ENCODE results near the gene BTF3. TPM values are rescaled to one million over a fixed set of nuclear protein-coding genes. Genes with fewer than 3 reads are reported as not detected.
"Not testable (repeated sequence)": the region's sequence is repeated elsewhere in the genome, so short reads cannot be mapped to it uniquely, and the experiment has no call there.

The BTF3 gene
- 587 TPM for polyA plus RNA-seq (2013, experiment 1 of 2; ENCODE audit: insufficient read length)
- polyA plus RNA-seq (2013, experiment 2 of 2; ENCODE audit: insufficient read length) = 670 TPM

- peak; percentile 98 for DNase-seq
These were observed at the start of gene BTF3 for GRCh38 chr5:73498057-73498992. Gene BTF3, plus strand, starts transcription at chr5:73498442. Its CDS starts 226 bp downstream, at chr5:73498668.

- DNase-seq = peak; percentile 99
These were observed 49.6 kb upstream of the BTF3 start, which contains the start of gene FOXD1 for GRCh38 chr5:73448463-73449136. Gene FOXD1, minus strand, starts transcription at chr5:73448777. Its CDS starts 415 bp downstream, at chr5:73448362.

- DNase-seq = no peak
These were observed 48.1 kb upstream of the BTF3 start for GRCh38 chr5:73450137-73450536.

GRCh38 chr5:73450672-73451223 is 47.5 kb upstream of the BTF3 start:
- peak; percentile 45 for DNase-seq

GRCh38 chr5:73451224-73452130 is 46.8 kb upstream of the BTF3 start:
- peak; percentile 62 for DNase-seq

GRCh38 chr5:73452215-73452614 is 46.0 kb upstream of the BTF3 start:
- no peak for DNase-seq

- peak; percentile 60 for DNase-seq
These were observed 43.7 kb upstream of the BTF3 start for GRCh38 chr5:73454379-73455036.

- DNase-seq = not testable (repeated sequence)
These were observed 41.8 kb upstream of the BTF3 start for GRCh38 chr5:73456462-73456861.

- DNase-seq = peak; percentile 71
These were observed 38.9 kb upstream of the BTF3 start for GRCh38 chr5:73459366-73459765.

- DNase-seq = no peak
These were observed 38.1 kb upstream of the BTF3 start for GRCh38 chr5:73460133-73460532.

GRCh38 chr5:73464016-73464745 is 34.1 kb upstream of the BTF3 start:
- DNase-seq = no peak

- DNase-seq = not testable (repeated sequence)
These were observed 29.6 kb upstream of the BTF3 start for GRCh38 chr5:73468638-73469037.

- no peak for DNase-seq
These were observed 28.4 kb upstream of the BTF3 start for GRCh38 chr5:73469878-73470277.

GRCh38 chr5:73471654-73472053 is 26.6 kb upstream of the BTF3 start:
- DNase-seq = no peak

- DNase-seq = no peak
These were observed 26.1 kb upstream of the BTF3 start for GRCh38 chr5:73472116-73472515.

- DNase-seq = no peak
These were observed 17.7 kb upstream of the BTF3 start for GRCh38 chr5:73480500-73480899.

- DNase-seq = peak; percentile 60
These were observed 15.7 kb upstream of the BTF3 start for GRCh38 chr5:73482383-73483136.

- DNase-seq = no peak
These were observed 14.6 kb upstream of the BTF3 start for GRCh38 chr5:73483676-73484075.

- no peak for DNase-seq
These were observed 13.7 kb upstream of the BTF3 start for GRCh38 chr5:73484511-73484910.

- DNase-seq = peak; percentile 65
These were observed 12.5 kb upstream of the BTF3 start for GRCh38 chr5:73485715-73486114.

Data from fibroblast of skin of back (primary cell).